HCT116 (cell line): ENCODE data around the gene NMB.

Experiments used
- ELF1 ChIP-seq: IDR thresholded peaks from 2 replicates; pipeline ENCODE4 v1.6.1; 2012; ENCODE audit warnings: low read depth, borderline replicate concordance
- EZH2 ChIP-seq: fragments of 200-600 bp; sonication (generic); IDR thresholded peaks from 2 replicates; pipeline ENCODE4 v1.6.1; 2017; ENCODE audit warnings: antibody characterized with exemption, mixed run types
- EZH2phosphoT487 ChIP-seq: fragments of 200-600 bp; IDR thresholded peaks from 2 replicates; pipeline ENCODE4 v1.6.1; 2018; ENCODE audit warnings: antibody characterized with exemption, borderline replicate concordance
- POLR2A ChIP-seq: IDR thresholded peaks from 2 replicates; pipeline ENCODE4 v1.7.0; 2011; ENCODE audit warnings: borderline replicate concordance; ENCODE audit not compliant: insufficient read depth, insufficient read length; ENCODE audit errors: extremely low read depth
- POLR2AphosphoS5 ChIP-seq: IDR thresholded peaks from 2 replicates; pipeline ENCODE4 v1.6.1; 2011; ENCODE audit warnings: mild to moderate bottlenecking, low read depth, low read length, moderate library complexity
- RAD21 ChIP-seq: IDR thresholded peaks from 2 replicates; pipeline ENCODE4 v1.6.1; 2012; ENCODE audit warnings: low read depth, mild to moderate bottlenecking
- REST ChIP-seq: IDR thresholded peaks from 2 replicates; pipeline ENCODE4 v1.6.1; 2012; ENCODE audit warnings: low read depth
- SIN3A ChIP-seq: IDR thresholded peaks from 2 replicates; pipeline ENCODE4 v1.6.1; 2012; ENCODE audit warnings: low read depth
- SRF ChIP-seq: IDR thresholded peaks from 2 replicates; pipeline ENCODE4 v1.6.1; 2012; ENCODE audit warnings: low read depth
- YY1 ChIP-seq: IDR thresholded peaks from 2 replicates; pipeline ENCODE4 v1.6.1; 2011; ENCODE audit warnings: low read length, low read depth, moderate library complexity, mild to moderate bottlenecking; ENCODE audit not compliant: insufficient replicate concordance; ENCODE audit errors: extremely low read depth
- TF ChIP-seq, protein P1 (sequence below), 3 experiments: fragments of 200-600 bp in 1 of 3; sonication (generic) in 1 of 3; IDR thresholded peaks in 2 of 3; conservative IDR thresholded peaks in 1 of 3; 2 replicates each; pipeline ENCODE4 v1.5.1; 2012 to 2017; ENCODE audit warnings: low read depth in 2 of 3, low read length in 2 of 3, antibody characterized with exemption in 1 of 3, borderline replicate concordance in 1 of 3, control low read depth in 1 of 3, mild to moderate bottlenecking in 1 of 3, mixed read lengths in 1 of 3, mixed run types in 1 of 3, moderate library complexity in 1 of 3; ENCODE audit not compliant: insufficient read depth in 1 of 3
- TF ChIP-seq, protein P2 (sequence below): IDR thresholded peaks from 2 replicates; pipeline ENCODE4 v1.6.1; 2012
- TF ChIP-seq, protein P3 (sequence below): IDR thresholded peaks from 2 replicates; pipeline ENCODE4 v1.6.1; 2011; ENCODE audit warnings: mild to moderate bottlenecking, low read length, moderate library complexity; ENCODE audit not compliant: insufficient replicate concordance; ENCODE audit errors: extremely low read depth

DNA sequence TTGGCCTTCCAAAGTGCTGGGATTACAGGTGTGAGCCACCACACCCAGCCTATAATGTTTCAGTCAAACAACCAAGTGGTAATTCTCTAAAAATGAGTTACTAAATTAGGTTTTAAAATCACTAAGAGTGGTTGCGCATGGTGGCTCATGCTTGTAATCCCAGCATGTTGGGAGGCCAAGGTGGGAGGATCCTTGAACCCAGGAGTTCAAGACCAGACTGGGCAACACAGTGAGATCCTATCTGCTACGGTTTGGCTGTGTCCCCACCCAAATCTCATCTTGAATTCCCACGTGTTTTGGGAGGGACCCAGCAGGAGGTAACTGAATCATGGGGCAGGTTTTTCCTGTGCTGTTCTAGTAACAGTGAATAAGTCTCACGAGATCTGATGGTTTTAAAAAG is 31.9 kb upstream of the NMB start:
- TF ChIP-seq, protein P1, sequence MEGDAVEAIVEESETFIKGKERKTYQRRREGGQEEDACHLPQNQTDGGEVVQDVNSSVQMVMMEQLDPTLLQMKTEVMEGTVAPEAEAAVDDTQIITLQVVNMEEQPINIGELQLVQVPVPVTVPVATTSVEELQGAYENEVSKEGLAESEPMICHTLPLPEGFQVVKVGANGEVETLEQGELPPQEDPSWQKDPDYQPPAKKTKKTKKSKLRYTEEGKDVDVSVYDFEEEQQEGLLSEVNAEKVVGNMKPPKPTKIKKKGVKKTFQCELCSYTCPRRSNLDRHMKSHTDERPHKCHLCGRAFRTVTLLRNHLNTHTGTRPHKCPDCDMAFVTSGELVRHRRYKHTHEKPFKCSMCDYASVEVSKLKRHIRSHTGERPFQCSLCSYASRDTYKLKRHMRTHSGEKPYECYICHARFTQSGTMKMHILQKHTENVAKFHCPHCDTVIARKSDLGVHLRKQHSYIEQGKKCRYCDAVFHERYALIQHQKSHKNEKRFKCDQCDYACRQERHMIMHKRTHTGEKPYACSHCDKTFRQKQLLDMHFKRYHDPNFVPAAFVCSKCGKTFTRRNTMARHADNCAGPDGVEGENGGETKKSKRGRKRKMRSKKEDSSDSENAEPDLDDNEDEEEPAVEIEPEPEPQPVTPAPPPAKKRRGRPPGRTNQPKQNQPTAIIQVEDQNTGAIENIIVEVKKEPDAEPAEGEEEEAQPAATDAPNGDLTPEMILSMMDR (IDR thresholded peaks at IDR 0.05 in 2 of 3, conservative IDR thresholded peaks at IDR 0.05 in 1 of 3; ENCODE audit: borderline replicate concordance in 1 of 3, insufficient read depth in 1 of 3, low read depth in 2 of 3, low read length in 2 of 3): no peak
- TF ChIP-seq EZH2 (no peak), EZH2phosphoT487 (no peak), SRF (no peak), ELF1 (no peak), POLR2AphosphoS5 (no peak), YY1 (no peak), POLR2A (no peak), SIN3A (no peak), REST (no peak), RAD21 (no peak)
- TF ChIP-seq, protein P2, sequence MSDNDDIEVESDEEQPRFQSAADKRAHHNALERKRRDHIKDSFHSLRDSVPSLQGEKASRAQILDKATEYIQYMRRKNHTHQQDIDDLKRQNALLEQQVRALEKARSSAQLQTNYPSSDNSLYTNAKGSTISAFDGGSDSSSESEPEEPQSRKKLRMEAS: no peak
- TF ChIP-seq, protein P3, sequence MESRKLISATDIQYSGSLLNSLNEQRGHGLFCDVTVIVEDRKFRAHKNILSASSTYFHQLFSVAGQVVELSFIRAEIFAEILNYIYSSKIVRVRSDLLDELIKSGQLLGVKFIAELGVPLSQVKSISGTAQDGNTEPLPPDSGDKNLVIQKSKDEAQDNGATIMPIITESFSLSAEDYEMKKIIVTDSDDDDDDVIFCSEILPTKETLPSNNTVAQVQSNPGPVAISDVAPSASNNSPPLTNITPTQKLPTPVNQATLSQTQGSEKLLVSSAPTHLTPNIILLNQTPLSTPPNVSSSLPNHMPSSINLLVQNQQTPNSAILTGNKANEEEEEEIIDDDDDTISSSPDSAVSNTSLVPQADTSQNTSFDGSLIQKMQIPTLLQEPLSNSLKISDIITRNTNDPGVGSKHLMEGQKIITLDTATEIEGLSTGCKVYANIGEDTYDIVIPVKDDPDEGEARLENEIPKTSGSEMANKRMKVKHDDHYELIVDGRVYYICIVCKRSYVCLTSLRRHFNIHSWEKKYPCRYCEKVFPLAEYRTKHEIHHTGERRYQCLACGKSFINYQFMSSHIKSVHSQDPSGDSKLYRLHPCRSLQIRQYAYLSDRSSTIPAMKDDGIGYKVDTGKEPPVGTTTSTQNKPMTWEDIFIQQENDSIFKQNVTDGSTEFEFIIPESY: no peak
